Omental fat pad (tissue), 4 donors: ENCODE data around the gene SLPI. TPM values are rescaled to one million over a fixed set of nuclear protein-coding genes. Genes with fewer than 3 reads are reported as not detected.

Source experiments
- ATAC-seq: fragments of 150-250 bp; one replicate; pipeline ENCODE4 v1.9.1; 2016; ENCODE audit warnings: mild to moderate bottlenecking, moderate library complexity; ENCODE audit not compliant: low FRiP score
- DNase-seq: peaks from one replicate; pipeline ENCODE4 v3.0.0-alpha.2; 2019; ENCODE audit warnings: low spot score
- CTCF ChIP-seq, 3 donors: fragments of 450-650 bp; IDR thresholded peaks; one replicate each; pipeline ENCODE4 v1.5.1; 2016 to 2017; ENCODE audit warnings: antibody characterized with exemption in 3 of 3, mild to moderate bottlenecking in 3 of 3, moderate library complexity in 2 of 3
- total RNA-seq, 4 donors: library from RNA; depleted of rRNA; stranded (reverse); fragments of >200 nt; gene quantifications; one replicate each; pipeline ENCODE4 v1.1.0, GENCODE V29; 2016

SLPI gene
- total RNA-seq, 4 donors from 2014 or later = 114 to 505 (median 171) TPM

- ATAC-seq (no peak), DNase-seq (no peak)
- TF ChIP-seq CTCF (IDR thresholded peaks at IDR 0.05) = no peak
Measured at GRCh38 chr20:45246109-45246508, 8.3 kb downstream of the SLPI start.

GRCh38 chr20:45238139-45238538, 16.2 kb downstream of the SLPI start:
- DNase-seq (no peak), ATAC-seq (no peak)
- TF ChIP-seq CTCF (IDR thresholded peaks at IDR 0.05) = no peak

GRCh38 chr20:45235995-45236394, 18.4 kb downstream of the SLPI start:
- ATAC-seq (no peak), DNase-seq (no peak)
- no peak for TF ChIP-seq CTCF (IDR thresholded peaks at IDR 0.05)

- no peak for ATAC-seq
- no peak for DNase-seq
- TF ChIP-seq CTCF (IDR thresholded peaks at IDR 0.05) = no peak
Measured at GRCh38 chr20:45230631-45231030, 23.7 kb downstream of the SLPI start.

GRCh38 chr20:45229264-45230056, 24.9 kb downstream of the SLPI start:
- TF ChIP-seq CTCF (IDR thresholded peaks at IDR 0.05) = no peak
- DNase-seq (no peak), ATAC-seq (no peak)

- DNase-seq (no peak), ATAC-seq (no peak)
- TF ChIP-seq CTCF (IDR thresholded peaks at IDR 0.05) = no peak
Measured at GRCh38 chr20:45226287-45226686, 28.1 kb downstream of the SLPI start.

GRCh38 chr20:45223136-45223535, 31.2 kb downstream of the SLPI start:
- no peak for ATAC-seq
- TF ChIP-seq CTCF (IDR thresholded peaks at IDR 0.05) = no peak
- DNase-seq = no peak
